SH-SY5Y (cell line): ENCODE data around the gene CCT3.

Experiments used
- GATA2 ChIP-seq: IDR thresholded peaks from 2 replicates; pipeline ENCODE4 v1.6.1; 2011; ENCODE audit warnings: mild to moderate bottlenecking, low read depth, low read length
- GATA3 ChIP-seq: IDR thresholded peaks from 2 replicates; pipeline ENCODE4 v1.6.1; 2011; ENCODE audit warnings: low read depth, mild to moderate bottlenecking, low read length, moderate library complexity

- no peak for TF ChIP-seq GATA2
- no peak for TF ChIP-seq GATA3
Observed at GRCh38 chr1:156281281-156281680, 56.8 kb downstream of the CCT3 start.
